ENCODE data around the gene NRDC.
"Not testable (repeated sequence)": the region's sequence is repeated elsewhere in the genome, so short reads cannot be mapped to it uniquely, and the experiment has no call there.

NRDC gene

DNA sequence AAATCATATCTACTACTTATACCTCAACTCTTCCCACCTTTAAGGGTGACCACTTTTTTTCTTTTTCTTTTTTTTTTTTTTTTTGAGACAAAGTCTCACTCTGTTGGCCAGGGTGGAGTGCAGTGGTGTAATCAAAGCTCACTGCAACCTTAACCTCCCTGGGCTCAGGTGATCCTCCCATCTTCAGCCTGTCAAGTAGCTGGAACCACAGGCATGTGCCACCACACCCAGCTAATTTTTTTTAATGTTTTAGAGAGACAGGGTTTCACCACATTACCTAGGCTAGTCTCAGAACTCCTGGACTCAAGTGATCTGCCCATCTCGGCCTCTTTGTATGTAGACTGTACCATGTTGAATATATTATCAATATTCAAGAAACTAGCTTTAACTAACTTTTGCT lies 39.4 kb downstream of the NRDC start:
- in situ Hi-C loops (cut with HindIII; ENCODE audit: low sequenced_read_pairs): no loop called here
- no peak for DNase-seq (ENCODE audit: low read depth, low spot score)
- H3K4me3 ChIP-seq (ENCODE audit: low read depth, low read length): no peak overlapping the region
- TF ChIP-seq, protein P1, sequence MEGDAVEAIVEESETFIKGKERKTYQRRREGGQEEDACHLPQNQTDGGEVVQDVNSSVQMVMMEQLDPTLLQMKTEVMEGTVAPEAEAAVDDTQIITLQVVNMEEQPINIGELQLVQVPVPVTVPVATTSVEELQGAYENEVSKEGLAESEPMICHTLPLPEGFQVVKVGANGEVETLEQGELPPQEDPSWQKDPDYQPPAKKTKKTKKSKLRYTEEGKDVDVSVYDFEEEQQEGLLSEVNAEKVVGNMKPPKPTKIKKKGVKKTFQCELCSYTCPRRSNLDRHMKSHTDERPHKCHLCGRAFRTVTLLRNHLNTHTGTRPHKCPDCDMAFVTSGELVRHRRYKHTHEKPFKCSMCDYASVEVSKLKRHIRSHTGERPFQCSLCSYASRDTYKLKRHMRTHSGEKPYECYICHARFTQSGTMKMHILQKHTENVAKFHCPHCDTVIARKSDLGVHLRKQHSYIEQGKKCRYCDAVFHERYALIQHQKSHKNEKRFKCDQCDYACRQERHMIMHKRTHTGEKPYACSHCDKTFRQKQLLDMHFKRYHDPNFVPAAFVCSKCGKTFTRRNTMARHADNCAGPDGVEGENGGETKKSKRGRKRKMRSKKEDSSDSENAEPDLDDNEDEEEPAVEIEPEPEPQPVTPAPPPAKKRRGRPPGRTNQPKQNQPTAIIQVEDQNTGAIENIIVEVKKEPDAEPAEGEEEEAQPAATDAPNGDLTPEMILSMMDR (IDR thresholded peaks at IDR 0.05; ENCODE audit: low read depth, low read length): no peak

DNA sequence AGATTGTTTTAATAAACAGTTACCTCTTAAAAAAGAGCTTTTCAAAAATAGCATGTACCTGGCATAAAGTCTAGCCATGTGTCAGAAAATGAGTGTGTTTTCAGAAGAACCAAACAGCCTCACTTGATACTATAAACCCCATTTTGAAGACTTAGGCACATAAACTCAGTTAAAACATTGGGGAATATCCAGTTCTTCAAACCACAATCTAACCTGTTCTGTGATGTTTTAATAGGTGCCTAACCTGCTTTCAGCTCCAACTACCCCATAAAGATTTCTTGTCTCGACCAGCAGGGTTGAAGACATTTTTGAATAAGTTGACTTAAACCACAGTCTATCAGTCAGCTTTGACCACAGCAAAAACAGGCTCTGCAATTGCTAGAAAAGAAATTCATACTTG lies 41.3 kb downstream of the NRDC start:
- in situ Hi-C loops (cut with HindIII; ENCODE audit: low sequenced_read_pairs): no loop called here
- TF ChIP-seq, protein P1 (IDR thresholded peaks at IDR 0.05; ENCODE audit: low read depth, low read length): no peak
- no peak overlapping the region for H3K4me3 ChIP-seq (ENCODE audit: low read depth, low read length)
- no peak for DNase-seq (ENCODE audit: low read depth, low spot score)

DNA sequence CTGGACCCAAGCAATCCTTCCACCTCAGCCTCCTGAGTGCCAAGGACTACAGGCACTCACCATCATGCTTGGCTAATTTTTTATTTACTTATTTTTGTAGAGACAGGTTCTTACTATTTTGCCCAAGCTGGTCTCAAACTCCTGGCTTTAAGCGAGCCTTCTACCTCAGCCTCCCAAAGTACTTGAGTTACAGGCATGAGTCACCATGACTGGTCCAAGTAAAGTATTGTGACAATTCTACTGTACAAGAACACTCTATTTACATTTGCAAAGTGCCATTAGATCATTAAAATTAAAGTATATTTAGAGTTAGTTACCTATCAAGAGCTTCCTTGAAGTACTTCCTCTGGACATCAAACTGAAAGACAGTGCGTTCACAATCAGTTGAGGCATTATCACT lies 44.8 kb downstream of the NRDC start:
- in situ Hi-C loops (cut with HindIII; ENCODE audit: low sequenced_read_pairs): no loop called here
- DNase-seq (ENCODE audit: low read depth, low spot score): no peak

DNA sequence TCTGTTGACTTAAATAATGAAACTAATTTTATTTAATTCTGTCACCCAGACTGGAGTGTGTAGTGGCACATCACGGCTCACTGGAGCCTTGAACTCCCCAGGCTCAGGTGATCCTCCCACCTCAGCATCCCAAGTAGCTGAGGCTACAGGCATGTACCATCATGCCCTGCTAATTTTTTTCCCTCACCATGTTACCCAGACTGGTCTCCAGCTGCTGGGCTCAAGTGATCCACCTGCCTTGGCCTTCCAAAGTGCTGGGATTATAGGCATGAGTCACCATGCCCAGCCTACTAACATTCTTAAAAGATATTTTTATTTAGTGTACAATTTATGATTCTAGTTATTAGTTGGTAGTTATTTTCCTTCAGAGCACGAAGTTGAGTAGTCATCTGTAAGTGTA lies 49.5 kb downstream of the NRDC start:
- H3K4me3 ChIP-seq (ENCODE audit: low read depth, low read length): no peak overlapping the region
- no peak for DNase-seq (ENCODE audit: low read depth, low spot score)
- in situ Hi-C loops (cut with HindIII; ENCODE audit: low sequenced_read_pairs): no loop called here
- TF ChIP-seq, protein P1 (IDR thresholded peaks at IDR 0.05; ENCODE audit: low read depth, low read length): no peak

More for the DNA sequence above, 44.8 kb downstream of the NRDC start:
- no peak overlapping the region for H3K4me3 ChIP-seq (ENCODE audit: low read depth, low read length)
- TF ChIP-seq, protein P1 (IDR thresholded peaks at IDR 0.05; ENCODE audit: low read depth, low read length): no peak

DNA sequence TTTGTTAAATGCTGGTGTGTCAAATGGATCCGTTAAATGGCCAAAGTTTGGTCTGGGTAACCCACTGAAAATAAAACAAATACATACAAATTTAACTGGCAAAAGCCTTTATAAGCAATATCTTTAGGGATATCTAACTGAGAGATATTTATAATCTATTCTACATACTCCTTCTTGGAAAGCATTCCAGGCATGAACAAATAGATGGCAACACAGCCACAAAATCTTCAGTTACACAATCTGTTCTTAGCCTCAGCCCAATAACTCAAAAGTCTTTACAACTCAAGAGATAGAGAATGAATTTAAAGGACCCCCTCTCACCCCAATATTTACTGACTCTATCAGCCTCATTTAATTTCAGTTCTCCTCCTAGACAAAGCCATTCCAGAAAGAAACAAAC lies 58.7 kb downstream of the NRDC start:
- no peak for DNase-seq (ENCODE audit: low read depth, low spot score)
- TF ChIP-seq, protein P1 (IDR thresholded peaks at IDR 0.05; ENCODE audit: low read depth, low read length): no peak
- no peak overlapping the region for H3K4me3 ChIP-seq (ENCODE audit: low read depth, low read length)
- in situ Hi-C loops (cut with HindIII; ENCODE audit: low sequenced_read_pairs): no loop called here

DNA sequence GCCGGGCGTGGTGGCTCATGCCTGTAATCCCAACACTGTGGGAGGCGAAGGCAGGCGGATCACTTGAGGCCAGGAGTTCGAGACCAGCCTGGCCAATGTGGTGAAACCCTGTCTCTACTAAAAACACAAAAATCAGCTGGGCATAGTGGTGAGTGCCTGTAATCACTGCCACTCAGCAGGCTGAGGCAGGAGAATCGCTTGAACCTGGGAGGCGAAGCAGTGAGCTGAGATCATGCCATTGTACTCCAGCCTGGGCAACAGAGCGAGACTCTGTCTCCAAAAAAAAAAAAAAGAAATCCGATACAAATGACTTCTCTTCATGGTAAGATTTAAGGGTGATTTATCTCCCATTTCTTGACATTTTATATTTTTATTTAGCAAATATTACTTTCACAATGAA lies 59.5 kb downstream of the NRDC start:
- in situ Hi-C loops (cut with HindIII; ENCODE audit: low sequenced_read_pairs): not testable (repeated sequence)

DNA sequence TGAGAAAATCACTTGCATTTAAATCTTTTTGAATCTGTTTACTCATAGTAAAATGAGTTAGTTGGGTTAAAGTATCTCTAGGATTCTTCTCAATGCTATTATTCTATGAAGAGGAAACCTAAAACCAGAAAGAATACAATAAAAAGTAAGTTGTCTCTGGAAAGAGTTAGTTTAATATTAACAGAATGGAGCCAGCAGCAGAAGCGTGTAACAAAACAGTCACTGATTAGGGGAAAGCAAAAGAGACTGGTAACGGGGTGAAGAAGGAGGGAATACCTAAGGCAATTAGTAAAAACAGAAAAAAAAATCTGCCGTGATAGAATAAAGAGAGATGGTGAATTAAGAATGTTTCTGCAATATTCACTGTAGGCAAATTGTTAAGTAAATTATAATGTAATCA lies 60.0 kb downstream of the NRDC start:
- TF ChIP-seq, protein P1 (IDR thresholded peaks at IDR 0.05; ENCODE audit: low read depth, low read length): no peak
- in situ Hi-C loops (cut with HindIII; ENCODE audit: low sequenced_read_pairs): no loop called here

More for the DNA sequence above, 59.5 kb downstream of the NRDC start:
- DNase-seq (ENCODE audit: low read depth, low spot score); H3K4me3 ChIP-seq (ENCODE audit: low read depth, low read length): not testable (repeated sequence)

More for the DNA sequence above, 60.0 kb downstream of the NRDC start:
- no peak overlapping the region for H3K4me3 ChIP-seq (ENCODE audit: low read depth, low read length)
- no peak for DNase-seq (ENCODE audit: low read depth, low spot score)
